Measurements from ENCODE around the gene TCF23.

Gene TCF23

DNA sequence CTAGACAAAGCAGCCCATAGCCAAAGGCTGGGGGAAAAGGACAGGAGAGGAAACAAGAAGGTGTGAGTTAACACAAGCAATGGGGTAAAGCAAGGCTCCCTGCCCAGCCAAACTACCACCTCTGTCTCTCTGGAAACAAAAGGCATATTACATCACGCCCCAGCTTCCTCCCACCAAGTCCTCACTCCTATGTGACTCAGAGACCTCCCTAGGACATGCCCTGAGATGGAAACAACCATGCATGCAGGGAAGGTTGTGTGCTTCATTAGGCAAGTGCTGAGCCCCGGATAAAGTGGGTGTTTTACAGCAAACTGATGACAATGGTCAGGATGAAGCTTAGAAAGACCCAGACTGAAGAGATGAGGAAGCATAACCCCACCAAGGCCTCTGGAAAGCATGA, 54.0 kb downstream of the TCF23 start:
- TF ChIP-seq CTCF (IDR thresholded peaks at IDR 0.05; ENCODE audit: low read depth, low read length, missing control alignments), result no peak
- H3K4me3 ChIP-seq (replicated peaks; ENCODE audit: low read depth, low read length), result no peak overlapping the region
- no peak for DNase-seq (ENCODE audit: extremely low read depth, low read depth)

- no peak for TF ChIP-seq CTCF (IDR thresholded peaks at IDR 0.05; ENCODE audit: low read depth, low read length, missing control alignments)
- no peak overlapping the region for H3K4me3 ChIP-seq (replicated peaks; ENCODE audit: low read depth, low read length)
- DNase-seq (ENCODE audit: extremely low read depth, low read depth), result no peak
Observed at GRCh38 chr2:27203741-27204140, 54.9 kb downstream of the TCF23 start.

- TF ChIP-seq CTCF (IDR thresholded peaks at IDR 0.05; ENCODE audit: low read depth, low read length, missing control alignments), result no peak
- DNase-seq (ENCODE audit: extremely low read depth, low read depth), result no peak
Observed at GRCh38 chr2:27204566-27204965, 55.8 kb downstream of the TCF23 start.

DNA sequence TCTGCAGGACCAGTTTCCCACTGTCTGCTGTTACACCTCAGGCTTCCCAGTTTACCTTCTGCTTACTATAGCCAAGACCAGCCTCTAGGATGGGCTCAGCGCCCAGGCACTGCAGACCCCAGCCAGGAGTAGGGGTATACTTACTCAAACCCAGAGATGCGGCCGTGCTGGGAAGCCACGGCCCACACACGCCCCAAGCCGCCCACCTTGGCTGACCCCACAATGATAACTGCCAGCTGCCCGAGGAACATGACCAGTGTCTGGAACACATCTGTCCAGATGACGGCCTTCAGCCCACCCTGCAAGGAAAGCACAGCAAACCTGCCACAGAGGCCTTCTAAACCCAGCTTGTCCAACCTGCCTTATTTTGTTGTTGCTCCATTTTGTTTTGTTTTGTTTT, 56.4 kb downstream of the TCF23 start:
- no peak for DNase-seq (ENCODE audit: extremely low read depth, low read depth)
- TF ChIP-seq CTCF (IDR thresholded peaks at IDR 0.05; ENCODE audit: low read depth, low read length, missing control alignments), result no peak
- no peak overlapping the region for H3K4me3 ChIP-seq (replicated peaks; ENCODE audit: low read depth, low read length)

More at GRCh38 chr2:27204566-27204965, 55.8 kb downstream of the TCF23 start:
- H3K4me3 ChIP-seq (replicated peaks; ENCODE audit: low read depth, low read length), result no peak overlapping the region

GRCh38 chr2:27206346-27206745, 57.5 kb downstream of the TCF23 start:
- DNase-seq (ENCODE audit: extremely low read depth, low read depth), result no peak
- no peak overlapping the region for H3K4me3 ChIP-seq (replicated peaks; ENCODE audit: low read depth, low read length)
- no peak for TF ChIP-seq CTCF (IDR thresholded peaks at IDR 0.05; ENCODE audit: low read depth, low read length, missing control alignments)

Data from HFF-Myc (cell line).